K562 (cell line): ENCODE data around the gene PTRHD1. TPM values are rescaled to one million over a fixed set of nuclear protein-coding genes. Genes with fewer than 3 reads are reported as not detected.

Experiments used
- ATAC-seq: fragments of 200-7000 bp; cut with Tn5 transposase; 3 replicates; pipeline ENCODE4 v1.9.1; 2020; ENCODE audit warnings: moderate library complexity
- BruUV-seq: library from RNA; stranded (reverse); fragments of 400-500 nt; replicated peaks from 2 replicates; lab custom pipeline; 2021; lab: Mats Ljungman, UMichigan
- CTCF ChIA-PET: fragments of 300-600 bp; formaldehyde crosslinking; extraction: SDS; loops from one replicate; lab custom pipeline; 2021; ENCODE audit warnings: low intra/inter-chr PET ratio; lab: Yijun Ruan, JAX
- POLR2A ChIA-PET: fragments of 300-600, 350-650 bp; sonication (Branson Sonifier 250); formaldehyde crosslinking; extraction: SDS; loops from one replicate; lab custom pipeline; 2021; ENCODE audit warnings: antibody characterized with exemption, inconsistent platforms; lab: Yijun Ruan, JAX
- DNase-seq, 4 experiments: peaks; one replicate each; pipeline versions ENCODE4 v3.0.0 to v3.0.0-alpha.2; 2011 to 2018; ENCODE audit warnings: low spot score in 3 of 4, mixed read lengths in 3 of 4; ENCODE audit errors: extremely low read depth in 1 of 4
- FAIRE-seq: peaks from 2 replicates; lab custom pipeline; 2011; peaks lifted over from hg19 to GRCh38; lab: Jason Lieb, UNC
- H2AFZ ChIP-seq: 2 replicates; pipeline ENCODE4 v1.6.0; 2011; ENCODE audit warnings: low read depth, low read length, control low read depth, inconsistent platforms
- H3K27ac ChIP-seq: fragments of 200-600 bp; 3 replicates; pipeline ENCODE4 v1.8.0; 2011; ENCODE audit warnings: low read depth, mild to moderate bottlenecking, control low read depth, inconsistent platforms, low read length, moderate library complexity, mixed read lengths; ENCODE audit errors: extremely low read depth
- H3K27me3 ChIP-seq, 2 experiments: fragments of 300-600 bp in 1 of 2; 2 replicates in 1 of 2; 3 replicates in 1 of 2; pipeline versions ENCODE4 v1.6.0 to v1.8.0; 2011; ENCODE audit warnings: inconsistent platforms in 2 of 2, low read length in 2 of 2, mild to moderate bottlenecking in 1 of 2, mixed read lengths in 1 of 2, moderate library complexity in 1 of 2; ENCODE audit not compliant: control insufficient read depth in 2 of 2, insufficient read depth in 2 of 2
- H3K36me3 ChIP-seq: fragments of 300-600 bp; 3 replicates; pipeline ENCODE4 v1.8.0; 2011; ENCODE audit warnings: mild to moderate bottlenecking, low read length, inconsistent platforms; ENCODE audit not compliant: control insufficient read depth, insufficient read depth
- H3K4me1 ChIP-seq, 2 experiments: fragments of 200-600 bp in 1 of 2; replicated peaks in 1 of 2; 2 replicates in 1 of 2; 3 replicates in 1 of 2; pipeline versions ENCODE4 v1.5.1 to v1.8.0; 2011; ENCODE audit warnings: inconsistent platforms in 2 of 2, low read length in 2 of 2, mild to moderate bottlenecking in 1 of 2, mixed read lengths in 1 of 2, moderate library complexity in 1 of 2; ENCODE audit not compliant: control insufficient read depth in 2 of 2, insufficient read depth in 2 of 2
- H3K4me2 ChIP-seq: 2 replicates; pipeline ENCODE4 v1.6.1; 2011; ENCODE audit warnings: low read length, control low read depth, inconsistent platforms, mixed read lengths; ENCODE audit not compliant: insufficient read depth
- H3K4me3 ChIP-seq: fragments of 200-600 bp; sonication (generic), shearing (Covaris generic); 2 replicates; pipeline ENCODE4 v1.5.1; 2016; ENCODE audit warnings: control low read depth, inconsistent platforms
- H3K79me2 ChIP-seq: fragments of 200-600 bp; 3 replicates; pipeline ENCODE4 v1.8.0; 2011; ENCODE audit warnings: low read length, inconsistent platforms; ENCODE audit not compliant: control insufficient read depth, insufficient read depth
- H3K9ac ChIP-seq, 2 experiments: 2 replicates each; pipeline versions ENCODE4 v1.6.0 to v1.6.1; 2011; ENCODE audit warnings: low read depth in 2 of 2, low read length in 2 of 2, control low read depth in 1 of 2, inconsistent platforms in 1 of 2, mild to moderate bottlenecking in 1 of 2, mixed read lengths in 1 of 2; ENCODE audit not compliant: insufficient read depth in 1 of 2
- H3K9me1 ChIP-seq: one replicate; pipeline ENCODE4 v1.6.0; 2011; ENCODE audit warnings: inconsistent platforms, mild to moderate bottlenecking, low read length, moderate library complexity; ENCODE audit not compliant: control insufficient read depth, insufficient read depth
- H3K9me3 ChIP-seq: replicated peaks from 2 replicates; pipeline ENCODE4 v1.5.1; 2011; ENCODE audit warnings: low read depth, low read length, inconsistent platforms; ENCODE audit not compliant: control insufficient read depth, insufficient read depth
- H4K20me1 ChIP-seq: replicated peaks from 2 replicates; pipeline ENCODE4 v1.6.1; 2011; ENCODE audit warnings: low read length, inconsistent platforms, mixed read lengths; ENCODE audit not compliant: control insufficient read depth, insufficient read depth
- POLR2G ChIP-seq: fragments of 200-400 bp; formaldehyde crosslinking; IDR thresholded peaks from 2 replicates; pipeline ENCODE4 v1.6.1; 2017; ENCODE audit warnings: low read depth, mild to moderate bottlenecking, antibody characterized with exemption, low read length, moderate library complexity
- RFX1 ChIP-seq: fragments of 450-650 bp; IDR thresholded peaks from 2 replicates; pipeline ENCODE4 v1.6.1; 2016; ENCODE audit warnings: mild to moderate bottlenecking, moderate library complexity
- WGBS: fragments of 100-300 bp; shearing (Covaris generic); methylation state at CpG from one replicate; pipeline ENCODE4 v1.1.6; 2016; ENCODE audit warnings: low coverage, mixed read lengths; ENCODE audit not compliant: insufficient coverage; ENCODE audit errors: missing lambda C conversion rate; 5-methylcytosine and 5-hydroxymethylcytosine counted together
- in situ Hi-C: fragments of 300-500 bp; cut with MboI; formaldehyde crosslinking; loops from 4 replicates; pipeline ENCODE4 v1.15.0; 2018; ENCODE audit warnings: inconsistent platforms, mixed read lengths
- intact Hi-C: fragments of 100-400 bp; cut with micrococcal nuclease; formaldehyde crosslinking; loops from 2 replicates; pipeline ENCODE4 v1.14.2; 2022
- polyA plus RNA-seq, 8 experiments: library from polyadenylated mRNA; depleted of rRNA in 4 of 8; stranded (reverse) in 5 of 8; unstranded in 3 of 8; fragments of >200 nt; fragmentation: Nextera tagmentation in 2 of 8; fragmentation: Illumina TruSeq in 1 of 8; extraction: Ambion mirVana in 2 of 8; extraction: Trizol in 1 of 8; gene quantifications; 2 replicates each; pipeline versions ENCODE4 v1.2.1 to v1.2.3, GENCODE V29; 2011 to 2014; ENCODE audit warnings: inconsistent platforms in 1 of 8, missing spikeins in 1 of 8
- total RNA-seq, 7 experiments: library from RNA; depleted of rRNA in 6 of 7; stranded (reverse); fragments of >200 nt in 6 of 7; fragmentation: Illumina TruSeq in 2 of 7; extraction: Trizol in 2 of 7; gene quantifications; 2 replicates each; pipeline versions ENCODE4 v1.2.1 to v1.2.3, GENCODE V29; 2011 to 2021; ENCODE audit warnings: low replicate concordance in 1 of 7
- TF ChIP-seq, protein P1 (sequence below): fragments of 450-650 bp; formaldehyde crosslinking; IDR thresholded peaks from 2 replicates; pipeline ENCODE4 v1.4.0; 2022; ENCODE audit warnings: missing genetic modification characterization
- TF ChIP-seq, protein P2 (sequence below): fragments of 450-650 bp; conservative IDR thresholded peaks from 2 replicates; pipeline ENCODE4 v1.6.1; 2016; ENCODE audit warnings: missing genetic modification characterization, low read depth, mild to moderate bottlenecking, control low read depth, missing compliant biosample characterization

The PTRHD1 gene
- total and polyA plus RNA-seq, 9 of the 15 experiments (the other 6 are each of a cell fraction or from before 2014, with no cell fraction given): 15.8 to 83.2 (median 46.6) TPM

DNA sequence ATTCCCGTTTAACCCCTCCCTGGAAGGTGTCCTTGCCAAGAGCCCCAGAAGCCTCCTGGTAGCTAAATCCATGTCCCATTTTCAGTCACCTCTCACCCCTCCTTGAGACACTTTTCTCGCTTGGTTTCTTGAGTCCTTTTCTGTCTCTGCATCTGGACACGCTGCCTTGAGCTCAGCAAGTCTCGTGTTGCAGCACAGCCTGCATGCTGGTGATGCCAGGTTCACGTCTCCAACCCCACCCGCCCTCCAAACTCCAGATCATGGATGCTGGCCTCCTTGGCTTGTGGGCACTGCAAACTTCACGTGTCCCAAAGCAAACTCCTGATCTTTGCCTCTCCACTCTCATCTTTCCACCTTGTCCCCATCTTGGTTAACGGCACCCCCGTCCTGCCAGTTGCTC lies 39.3 kb upstream of the PTRHD1 start (continued):
- TF ChIP-seq, protein P1, sequence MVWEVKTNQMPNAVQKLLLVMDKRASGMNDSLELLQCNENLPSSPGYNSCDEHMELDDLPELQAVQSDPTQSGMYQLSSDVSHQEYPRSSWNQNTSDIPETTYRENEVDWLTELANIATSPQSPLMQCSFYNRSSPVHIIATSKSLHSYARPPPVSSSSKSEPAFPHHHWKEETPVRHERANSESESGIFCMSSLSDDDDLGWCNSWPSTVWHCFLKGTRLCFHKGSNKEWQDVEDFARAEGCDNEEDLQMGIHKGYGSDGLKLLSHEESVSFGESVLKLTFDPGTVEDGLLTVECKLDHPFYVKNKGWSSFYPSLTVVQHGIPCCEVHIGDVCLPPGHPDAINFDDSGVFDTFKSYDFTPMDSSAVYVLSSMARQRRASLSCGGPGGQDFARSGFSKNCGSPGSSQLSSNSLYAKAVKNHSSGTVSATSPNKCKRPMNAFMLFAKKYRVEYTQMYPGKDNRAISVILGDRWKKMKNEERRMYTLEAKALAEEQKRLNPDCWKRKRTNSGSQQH (CRISPR knock-in tag): no peak
- no peak for TF ChIP-seq RFX1

DNA sequence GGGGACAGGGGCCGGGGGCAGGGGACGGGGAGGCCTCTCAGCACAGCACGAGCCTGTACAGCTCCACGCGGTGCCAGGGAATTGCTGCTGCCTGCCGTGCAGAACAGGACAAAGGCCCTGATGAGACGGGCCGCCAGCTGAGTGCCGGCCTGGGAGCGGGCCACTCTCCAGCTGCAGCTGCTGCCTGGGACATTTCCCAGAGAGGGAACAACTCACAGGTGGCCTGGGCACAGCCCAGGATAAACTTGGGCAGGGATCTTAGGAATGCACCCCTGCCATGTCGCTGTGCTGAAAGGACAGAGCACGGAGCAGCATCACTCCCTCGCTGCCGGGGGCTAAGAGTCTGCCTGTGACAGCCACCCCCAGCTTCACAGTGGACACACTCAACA lies 38.9 kb upstream of the PTRHD1 start:
- Histone ChIP-seq H3K4me2 (no peak overlapping the region), H3K4me1 (peaks cover 0 to 5% of the 10 kb centered on the region in 2 experiments; a peak in 2 of 5 replicates), H3K27me3 (no peaks in the 10 kb centered on the region), H3K79me2 (no peaks in the 10 kb centered on the region), H4K20me1 (no peaks in the 10 kb centered on the region), H3K9ac (no peak overlapping the region), H2AFZ (no peak overlapping the region), H3K36me3 (peaks cover 52% of the 10 kb centered on the region; the same call in 2 of the 3 replicates), H3K9me3 (no peaks in the 10 kb centered on the region), H3K4me3 (no peak overlapping the region), H3K27ac (no peak overlapping the region), H3K9me1 (no peaks in the 10 kb centered on the region)
- no peak for DNase-seq
- in situ Hi-C loops: no loop called here
- BruUV-seq: no TSS peak
- FAIRE-seq: no peak
- POLR2A ChIA-PET: no interaction called here
- ATAC-seq: no peak
- peak; percentile 45; the same call in 1 of the 2 replicates for TF ChIP-seq POLR2G
- TF ChIP-seq, protein P2, sequence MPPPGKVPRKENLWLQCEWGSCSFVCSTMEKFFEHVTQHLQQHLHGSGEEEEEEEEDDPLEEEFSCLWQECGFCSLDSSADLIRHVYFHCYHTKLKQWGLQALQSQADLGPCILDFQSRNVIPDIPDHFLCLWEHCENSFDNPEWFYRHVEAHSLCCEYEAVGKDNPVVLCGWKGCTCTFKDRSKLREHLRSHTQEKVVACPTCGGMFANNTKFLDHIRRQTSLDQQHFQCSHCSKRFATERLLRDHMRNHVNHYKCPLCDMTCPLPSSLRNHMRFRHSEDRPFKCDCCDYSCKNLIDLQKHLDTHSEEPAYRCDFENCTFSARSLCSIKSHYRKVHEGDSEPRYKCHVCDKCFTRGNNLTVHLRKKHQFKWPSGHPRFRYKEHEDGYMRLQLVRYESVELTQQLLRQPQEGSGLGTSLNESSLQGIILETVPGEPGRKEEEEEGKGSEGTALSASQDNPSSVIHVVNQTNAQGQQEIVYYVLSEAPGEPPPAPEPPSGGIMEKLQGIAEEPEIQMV (tag): no peak
- CTCF ChIA-PET: no interaction called here
- WGBS: 86% methylated on average over 6 of the region's 14 CpGs
- intact Hi-C loops: no loop called here
